ENCODE results near the gene ZNF30. TPM values are rescaled to one million over a fixed set of nuclear protein-coding genes. Genes with fewer than 3 reads are reported as not detected.
"Not testable (repeated sequence)": the region's sequence is repeated elsewhere in the genome, so short reads cannot be mapped to it uniquely, and the experiment has no call there.

ZNF30 gene
- total RNA-seq, 1 experiment from 2014 or later, result 8.3 TPM

DNA sequence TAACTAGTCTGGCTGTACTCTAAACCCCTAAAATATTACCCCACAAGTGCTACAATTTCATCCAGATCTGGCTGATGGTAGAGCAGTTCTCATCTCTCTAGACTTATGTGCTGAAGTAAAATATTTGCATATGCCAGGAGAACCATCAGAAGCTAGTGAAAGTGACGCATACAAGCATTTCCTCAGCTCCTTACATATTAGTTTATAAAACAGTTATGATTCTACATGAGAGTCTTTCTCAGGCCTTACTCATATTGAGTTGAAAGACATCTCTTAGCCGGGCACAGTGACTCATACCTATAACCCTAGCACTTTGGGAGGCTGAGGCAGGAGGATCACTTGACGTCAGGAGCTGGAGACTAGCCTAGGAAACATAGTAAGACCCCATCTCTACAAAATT lies 15.9 kb upstream of the ZNF30 start:
- Histone ChIP-seq H3K56ac (ENCODE audit: insufficient read length, low read depth, low read length) (no peak overlapping the region), H2BK12ac (ENCODE audit: insufficient read length, low read depth, low read length) (no peak overlapping the region), H4K91ac (ENCODE audit: insufficient read length, low read depth, low read length) (no peak overlapping the region), H2BK20ac (ENCODE audit: low read depth, low read length, poor library complexity, severe bottlenecking) (no peak overlapping the region), H3K79me2 (ENCODE audit: insufficient read depth, low read length) (no peaks in the 10 kb centered on the region), H4K20me1 (ENCODE audit: control insufficient read depth, insufficient read depth, insufficient read length) (no peaks in the 10 kb centered on the region), H3K4me1 (ENCODE audit: insufficient read depth, low read length) (peaks cover 4% of the 10 kb centered on the region), H3K4me2 (ENCODE audit: insufficient read depth, insufficient read length, low read length) (no peak overlapping the region), H4K8ac (replicated peaks; ENCODE audit: insufficient read length, low read depth, low read length) (no peak overlapping the region), H3T11ph (ENCODE audit: low read length) (no peak overlapping the region), H3K18ac (ENCODE audit: insufficient read length, low read depth, low read length) (no peak overlapping the region), H4K5ac (ENCODE audit: insufficient read length, low read depth, low read length) (no peak overlapping the region), H3K9me3 (ENCODE audit: control insufficient read depth, low read depth, low read length) (no peaks in the 10 kb centered on the region), H3K79me1 (ENCODE audit: insufficient read depth, low read depth, low read length, poor library complexity, severe bottlenecking) (no peaks in the 10 kb centered on the region), H3K23ac (ENCODE audit: insufficient read length, low read depth, low read length) (no peak overlapping the region), H2AFZ (ENCODE audit: low read length) (no peak overlapping the region), H2BK15ac (ENCODE audit: low read depth, low read length) (no peak overlapping the region), H3K23me2 (ENCODE audit: insufficient read length, low read depth, low read length, poor library complexity, severe bottlenecking) (no peaks in the 10 kb centered on the region), H3K27me3 (ENCODE audit: insufficient read depth, low read length) (peaks cover 6% of the 10 kb centered on the region; the same call in 1 of the 2 replicates), H2AK5ac (ENCODE audit: insufficient read length, low read length) (no peak overlapping the region), H2BK5ac (ENCODE audit: insufficient read length, low read length) (no peak overlapping the region), H2BK120ac (ENCODE audit: low read depth, low read length, poor library complexity, severe bottlenecking) (no peak overlapping the region), H3K4ac (ENCODE audit: low read depth, low read length) (no peak overlapping the region), H3K14ac (ENCODE audit: insufficient read depth, low read length) (no peak overlapping the region), H3K27ac (ENCODE audit: insufficient read length, low read depth, low read length) (no peak overlapping the region), H3K9ac (ENCODE audit: extremely low read depth, insufficient read length, low read length) (no peak overlapping the region)
- DNase-seq, result no peak
- WGBS (ENCODE audit: extremely low coverage, insufficient read length, low lambda C conversion rate), result no CpG with 5 or more reads among the region's 3 CpGs
- TF ChIP-seq, protein P1, sequence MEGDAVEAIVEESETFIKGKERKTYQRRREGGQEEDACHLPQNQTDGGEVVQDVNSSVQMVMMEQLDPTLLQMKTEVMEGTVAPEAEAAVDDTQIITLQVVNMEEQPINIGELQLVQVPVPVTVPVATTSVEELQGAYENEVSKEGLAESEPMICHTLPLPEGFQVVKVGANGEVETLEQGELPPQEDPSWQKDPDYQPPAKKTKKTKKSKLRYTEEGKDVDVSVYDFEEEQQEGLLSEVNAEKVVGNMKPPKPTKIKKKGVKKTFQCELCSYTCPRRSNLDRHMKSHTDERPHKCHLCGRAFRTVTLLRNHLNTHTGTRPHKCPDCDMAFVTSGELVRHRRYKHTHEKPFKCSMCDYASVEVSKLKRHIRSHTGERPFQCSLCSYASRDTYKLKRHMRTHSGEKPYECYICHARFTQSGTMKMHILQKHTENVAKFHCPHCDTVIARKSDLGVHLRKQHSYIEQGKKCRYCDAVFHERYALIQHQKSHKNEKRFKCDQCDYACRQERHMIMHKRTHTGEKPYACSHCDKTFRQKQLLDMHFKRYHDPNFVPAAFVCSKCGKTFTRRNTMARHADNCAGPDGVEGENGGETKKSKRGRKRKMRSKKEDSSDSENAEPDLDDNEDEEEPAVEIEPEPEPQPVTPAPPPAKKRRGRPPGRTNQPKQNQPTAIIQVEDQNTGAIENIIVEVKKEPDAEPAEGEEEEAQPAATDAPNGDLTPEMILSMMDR (conservative IDR thresholded peaks at IDR 0.05), result no peak
- Mint-ChIP-seq H3K27ac (no peak overlapping the region), H3K4me1 (peaks cover under 1 to 9% of the 10 kb centered on the region in 2 experiments; a peak in 2 of 4 replicates), H3K4me3 (no peak overlapping the region), H3K27me3 (ENCODE audit: low read depth) (peaks cover 39% of the 10 kb centered on the region), H3K9me3 (peaks cover 8 to 31% of the 10 kb centered on the region in 2 experiments), H3K36me3 (ENCODE audit: insufficient read depth in 1 of 3, low read depth in 3 of 3) (peaks cover 0 to 3% (median 0%) of the 10 kb centered on the region in 3 experiments; a peak in 1 of 7 replicates)

DNA sequence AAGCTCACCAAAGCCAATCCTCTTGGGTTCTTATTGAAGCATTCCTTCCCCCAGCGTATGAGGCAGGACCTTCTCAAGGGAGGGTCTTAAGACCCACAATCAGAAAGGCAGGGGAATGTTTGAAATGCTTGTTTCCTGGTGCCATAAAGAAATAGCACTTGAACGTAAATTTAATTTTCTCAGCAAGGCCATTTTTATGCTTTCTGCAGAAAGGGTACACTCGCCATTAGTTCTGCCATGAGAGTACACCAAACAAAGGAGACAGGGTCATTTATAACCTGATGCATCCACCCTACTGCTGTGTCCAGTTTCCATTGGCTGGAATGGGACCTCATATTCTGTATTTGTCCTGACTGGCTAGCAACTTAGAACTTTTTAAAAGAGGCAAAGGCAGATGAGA lies 9.6 kb upstream of the ZNF30 start:
- H3K9me3 ChIP-seq (ENCODE audit: control insufficient read depth, low read depth, low read length), result peaks cover 15% of the 10 kb centered on the region
- not testable (repeated sequence) for H2BK12ac ChIP-seq (ENCODE audit: insufficient read length, low read depth, low read length); H3K14ac ChIP-seq (ENCODE audit: insufficient read depth, low read length); H4K8ac ChIP-seq (replicated peaks; ENCODE audit: insufficient read length, low read depth, low read length); H3K56ac ChIP-seq (ENCODE audit: insufficient read length, low read depth, low read length); H3K4me1 ChIP-seq (ENCODE audit: insufficient read depth, low read length); H3K9ac ChIP-seq (ENCODE audit: extremely low read depth, insufficient read length, low read length); H3K18ac ChIP-seq (ENCODE audit: insufficient read length, low read depth, low read length); H3K23ac ChIP-seq (ENCODE audit: insufficient read length, low read depth, low read length); H4K91ac ChIP-seq (ENCODE audit: insufficient read length, low read depth, low read length); H4K20me1 ChIP-seq (ENCODE audit: control insufficient read depth, insufficient read depth, insufficient read length); DNase-seq; H3K27me3 ChIP-seq (ENCODE audit: insufficient read depth, low read length); H2BK15ac ChIP-seq (ENCODE audit: low read depth, low read length); H3K27ac Mint-ChIP-seq; H3K79me2 ChIP-seq (ENCODE audit: insufficient read depth, low read length); H2AK5ac ChIP-seq (ENCODE audit: insufficient read length, low read length); H3K23me2 ChIP-seq (ENCODE audit: insufficient read length, low read depth, low read length, poor library complexity, severe bottlenecking); H3K4ac ChIP-seq (ENCODE audit: low read depth, low read length); H4K5ac ChIP-seq (ENCODE audit: insufficient read length, low read depth, low read length); H2BK20ac ChIP-seq (ENCODE audit: low read depth, low read length, poor library complexity, severe bottlenecking); H3K79me1 ChIP-seq (ENCODE audit: insufficient read depth, low read depth, low read length, poor library complexity, severe bottlenecking); H3T11ph ChIP-seq (ENCODE audit: low read length); H3K4me3 Mint-ChIP-seq; H2BK5ac ChIP-seq (ENCODE audit: insufficient read length, low read length); H3K4me2 ChIP-seq (ENCODE audit: insufficient read depth, insufficient read length, low read length); H2BK120ac ChIP-seq (ENCODE audit: low read depth, low read length, poor library complexity, severe bottlenecking); H3K27ac ChIP-seq (ENCODE audit: insufficient read length, low read depth, low read length); H3K4me1 Mint-ChIP-seq; H2AFZ ChIP-seq (ENCODE audit: low read length)
- no CpG with 5 or more reads among the region's 3 CpGs for WGBS (ENCODE audit: extremely low coverage, insufficient read length, low lambda C conversion rate)
- Mint-ChIP-seq H3K27me3 (ENCODE audit: low read depth) (peaks cover 20% of the 10 kb centered on the region), H3K9me3 (peaks cover 57 to 69% of the 10 kb centered on the region in 2 experiments), H3K36me3 (ENCODE audit: insufficient read depth in 1 of 3, low read depth in 3 of 3) (peaks cover 0 to 19% (median 1%) of the 10 kb centered on the region in 3 experiments; a peak in 5 of 7 replicates)

Measured in H9 (cell line).